G401 (cell line): ENCODE results near the gene MEGF11. TPM values are rescaled to one million over a fixed set of nuclear protein-coding genes. Genes with fewer than 3 reads are reported as not detected.

ENCODE experiments used
- DNase-seq: peaks from one replicate; pipeline ENCODE4 v3.0.0-alpha.2; 2015; ENCODE audit warnings: low spot score
- in situ Hi-C: cut with HindIII; loops from 2 replicates; pipeline ENCODE4 v1.10.0; 2016; ENCODE audit warnings: low sequenced_read_pairs, mixed read lengths
- total RNA-seq: library from RNA; depleted of rRNA; stranded (reverse); fragments of >200 nt; shearing (Covaris generic); gene quantifications from 2 replicates; pipeline ENCODE4 v1.2.3, GENCODE V29; 2014

The MEGF11 gene
- total RNA-seq, 1 experiment from 2014 or later: 1.9 TPM

DNA sequence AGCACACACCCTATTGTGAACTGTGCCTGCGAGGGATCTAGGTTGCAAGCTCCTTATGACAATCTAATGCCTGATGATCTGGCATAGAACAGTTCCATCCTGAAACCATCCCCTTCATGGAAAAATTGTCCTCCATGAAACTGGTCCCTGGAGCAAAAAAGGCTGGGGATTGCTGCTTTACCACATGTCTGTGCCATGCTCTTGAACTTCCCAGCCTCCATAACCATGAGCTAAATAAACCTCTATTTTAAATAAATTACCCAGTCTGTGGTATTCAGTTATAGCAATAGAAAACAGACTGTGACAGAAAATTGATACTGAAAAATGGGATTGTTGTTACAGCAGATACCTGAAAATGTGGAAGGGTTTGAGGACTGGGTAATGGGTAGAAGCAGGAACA is 221.5 kb downstream of the MEGF11 start:
- in situ Hi-C loops: no loop called here
- DNase-seq: no peak

DNA sequence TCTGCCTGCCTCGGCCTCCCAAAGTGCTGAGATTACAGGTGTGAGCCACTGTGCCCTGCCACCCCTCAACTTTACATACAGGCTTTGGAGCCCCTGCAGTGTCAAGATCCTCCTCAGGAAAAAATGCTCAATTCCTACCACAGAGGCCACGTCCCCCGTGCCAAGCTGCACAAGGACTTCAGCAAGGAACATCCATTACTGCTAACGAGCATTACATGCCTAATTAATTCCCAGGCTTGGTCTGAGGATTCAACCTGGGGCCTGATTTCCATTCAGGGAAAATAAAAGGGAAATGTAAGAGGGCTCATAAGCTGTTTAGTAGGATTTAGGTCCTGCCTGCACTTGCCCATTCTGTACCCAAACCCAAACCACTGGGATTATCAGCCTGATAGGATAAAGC is 222.9 kb downstream of the MEGF11 start:
- DNase-seq: no peak
- in situ Hi-C loops: no loop called here

GRCh38 chr15:66029650-66030049 is 223.9 kb downstream of the MEGF11 start:
- in situ Hi-C loops: no loop called here
- no peak for DNase-seq

DNA sequence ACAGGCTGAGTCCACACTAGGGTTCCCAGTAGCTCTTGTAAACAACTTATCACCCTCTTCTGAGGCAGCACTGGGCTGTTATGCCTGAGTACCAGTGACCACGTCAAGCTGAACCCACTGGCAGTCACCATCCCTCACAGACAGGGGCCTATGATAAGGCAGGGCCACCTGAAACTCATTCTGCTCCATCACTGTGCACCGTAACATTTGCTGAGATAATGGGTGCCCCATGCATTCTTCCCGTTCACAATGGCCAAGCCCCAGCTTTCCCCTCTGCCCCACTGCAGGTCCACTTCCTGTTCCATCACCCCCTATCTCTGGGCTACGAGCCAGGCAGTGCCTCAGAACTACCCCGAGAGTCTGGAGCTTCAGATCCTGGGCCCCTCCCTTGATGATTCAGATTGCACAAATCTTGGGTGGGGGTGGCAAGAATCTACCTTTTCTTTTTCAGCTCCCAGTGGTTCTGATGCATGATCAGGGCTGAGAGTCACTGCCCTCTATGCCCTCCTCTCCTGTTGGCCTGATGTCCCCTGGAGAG is 226.2 kb downstream of the MEGF11 start:
- DNase-seq: no peak
- in situ Hi-C loops: no loop called here

- no peak for DNase-seq
- in situ Hi-C loops: no loop called here
Measured at GRCh38 chr15:66025972-66026371, 227.6 kb downstream of the MEGF11 start.

GRCh38 chr15:66025015-66025452 is 228.5 kb downstream of the MEGF11 start:
- in situ Hi-C loops: no loop called here
- DNase-seq: peak; percentile 60

DNA sequence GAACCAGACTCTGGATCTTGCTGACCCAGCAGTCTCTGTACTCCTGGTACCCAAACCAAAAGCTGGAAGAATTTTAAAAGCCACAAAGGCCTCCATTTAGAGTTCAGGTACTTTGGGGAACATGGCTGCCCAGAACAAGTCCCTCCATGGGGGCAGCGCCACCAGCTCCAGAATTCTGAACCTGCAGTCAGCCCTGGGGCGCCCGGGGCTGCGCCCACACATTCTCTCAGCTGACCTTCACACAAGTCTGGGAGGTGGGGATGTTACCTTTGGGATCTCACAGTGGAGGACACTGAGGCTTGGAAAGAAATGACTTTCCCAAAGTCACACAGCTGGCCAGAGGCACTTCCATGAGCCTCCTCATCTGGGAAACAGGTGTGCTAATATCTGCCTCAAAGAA is 229.4 kb downstream of the MEGF11 start:
- no peak for DNase-seq
- in situ Hi-C loops: no loop called here

DNA sequence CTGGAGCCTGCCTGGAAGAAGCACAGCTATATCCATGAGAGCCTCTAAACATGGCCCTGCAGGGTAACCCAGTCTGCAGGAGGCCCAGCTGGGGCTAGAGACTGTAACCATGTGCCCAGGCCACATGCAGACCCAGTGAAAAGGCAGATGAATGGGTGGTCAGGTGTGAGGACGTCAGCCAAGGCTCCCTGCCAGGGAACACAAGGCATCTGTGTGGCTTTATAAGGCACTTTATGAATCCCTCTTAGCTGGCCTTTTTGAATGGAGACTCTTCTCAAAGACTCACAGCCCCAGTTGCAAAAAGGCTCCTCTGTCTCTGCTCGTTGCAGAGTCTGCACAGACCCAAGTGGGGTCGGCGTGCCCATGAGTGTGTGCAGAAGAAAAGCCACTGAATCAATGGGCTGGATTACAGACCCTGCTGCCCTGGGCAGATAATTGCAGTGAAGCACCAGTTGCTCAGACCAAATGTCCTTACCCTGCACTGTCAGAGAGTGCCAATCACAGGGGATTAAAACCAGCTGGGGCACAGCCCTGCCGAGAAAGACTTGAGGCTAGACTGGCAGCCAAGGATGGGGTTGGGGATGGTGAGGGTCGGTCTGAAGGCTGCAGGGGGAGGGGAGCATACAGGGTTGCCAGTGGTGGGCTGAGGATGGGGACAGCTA is 230.1 kb downstream of the MEGF11 start:
- peak; percentile 79 for DNase-seq
- in situ Hi-C loops: no loop called here

DNA sequence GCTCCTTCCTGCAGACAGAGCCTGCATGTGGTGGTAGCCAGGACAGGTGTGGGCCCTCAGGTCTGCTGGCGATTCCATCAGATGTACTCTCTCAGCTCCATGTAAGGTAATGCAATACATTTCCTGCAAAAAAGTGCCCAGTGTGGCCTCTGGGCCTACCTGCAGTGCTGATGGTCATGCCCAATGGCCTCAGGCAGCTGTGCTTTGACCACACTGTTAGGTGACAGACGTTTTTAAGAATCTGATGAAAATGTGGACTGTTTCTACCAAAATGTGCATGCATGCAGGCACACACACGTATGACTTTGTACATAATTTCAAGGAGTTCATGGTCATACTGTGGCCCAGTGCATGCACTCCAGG is 231.4 kb downstream of the MEGF11 start:
- no peak for DNase-seq
- in situ Hi-C loops: no loop called here

DNA sequence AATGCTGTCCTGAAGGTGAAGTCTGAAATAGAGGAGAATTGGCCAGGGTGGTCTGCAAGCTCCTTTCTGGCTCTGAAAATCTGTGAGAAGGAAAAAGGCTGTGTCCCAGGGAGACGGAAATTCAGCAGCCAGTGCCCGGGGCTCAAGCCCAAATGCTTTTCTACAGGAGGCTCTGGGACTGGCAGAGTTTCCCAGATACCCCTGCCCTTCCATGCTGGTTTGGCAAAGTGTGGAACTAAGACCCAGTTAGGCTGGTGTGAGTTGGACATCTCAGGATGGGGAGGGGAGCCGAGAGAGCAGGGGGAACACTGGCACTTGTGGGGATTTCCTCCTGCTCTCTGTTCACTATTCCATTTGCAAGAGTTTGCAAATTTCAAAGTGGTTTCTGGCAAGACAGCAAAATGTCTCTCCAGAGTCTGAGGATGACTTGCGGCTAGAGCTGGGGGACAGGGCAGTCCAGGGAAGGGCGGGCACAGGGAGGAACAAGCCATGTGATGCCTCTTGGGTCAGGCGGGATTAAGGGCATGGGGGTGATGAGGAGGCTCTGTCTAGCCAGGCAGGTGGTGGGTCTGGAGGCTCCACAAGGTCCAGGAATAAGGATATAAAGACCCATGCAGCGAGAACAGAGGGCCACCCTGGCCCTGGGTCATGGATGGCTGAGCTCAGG is 231.9 kb downstream of the MEGF11 start:
- in situ Hi-C loops: no loop called here
- DNase-seq: no peak

DNA sequence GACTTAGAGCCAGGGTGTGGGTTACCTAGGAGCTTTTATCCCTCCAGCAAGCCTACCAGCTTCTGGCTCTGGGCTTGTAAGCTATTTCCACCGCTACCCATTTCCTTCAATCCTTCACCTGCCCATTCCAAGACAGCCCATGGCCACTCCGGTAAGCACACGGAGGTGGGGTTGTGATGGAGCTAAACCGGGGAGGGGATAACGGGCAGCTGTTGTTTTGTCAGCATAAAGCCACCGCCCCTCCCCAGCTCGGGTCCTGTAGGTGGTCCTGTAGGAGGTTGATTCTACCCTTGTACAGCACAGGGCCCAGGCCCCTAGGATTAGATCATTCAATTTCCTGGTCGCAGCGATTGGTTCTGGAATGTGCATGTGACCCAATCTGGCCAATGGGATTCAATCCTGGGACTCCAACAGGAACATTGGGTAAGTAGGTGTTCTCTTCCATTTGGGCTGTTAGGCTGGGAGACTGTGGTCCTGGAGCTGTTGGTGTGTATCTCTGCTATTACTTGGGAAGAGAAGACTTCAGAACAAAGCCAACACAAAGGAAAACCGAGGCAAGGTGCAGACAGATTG is 233.6 kb downstream of the MEGF11 start:
- in situ Hi-C loops: no loop called here
- no peak for DNase-seq

- in situ Hi-C loops: no loop called here
Measured at GRCh38 chr15:66019368-66019767, 234.2 kb downstream of the MEGF11 start.

GRCh38 chr15:66018488-66018797 is 235.1 kb downstream of the MEGF11 start:
- in situ Hi-C loops: no loop called here
- no peak for DNase-seq

More at GRCh38 chr15:66019368-66019767, 234.2 kb downstream of the MEGF11 start:
- no peak for DNase-seq

DNA sequence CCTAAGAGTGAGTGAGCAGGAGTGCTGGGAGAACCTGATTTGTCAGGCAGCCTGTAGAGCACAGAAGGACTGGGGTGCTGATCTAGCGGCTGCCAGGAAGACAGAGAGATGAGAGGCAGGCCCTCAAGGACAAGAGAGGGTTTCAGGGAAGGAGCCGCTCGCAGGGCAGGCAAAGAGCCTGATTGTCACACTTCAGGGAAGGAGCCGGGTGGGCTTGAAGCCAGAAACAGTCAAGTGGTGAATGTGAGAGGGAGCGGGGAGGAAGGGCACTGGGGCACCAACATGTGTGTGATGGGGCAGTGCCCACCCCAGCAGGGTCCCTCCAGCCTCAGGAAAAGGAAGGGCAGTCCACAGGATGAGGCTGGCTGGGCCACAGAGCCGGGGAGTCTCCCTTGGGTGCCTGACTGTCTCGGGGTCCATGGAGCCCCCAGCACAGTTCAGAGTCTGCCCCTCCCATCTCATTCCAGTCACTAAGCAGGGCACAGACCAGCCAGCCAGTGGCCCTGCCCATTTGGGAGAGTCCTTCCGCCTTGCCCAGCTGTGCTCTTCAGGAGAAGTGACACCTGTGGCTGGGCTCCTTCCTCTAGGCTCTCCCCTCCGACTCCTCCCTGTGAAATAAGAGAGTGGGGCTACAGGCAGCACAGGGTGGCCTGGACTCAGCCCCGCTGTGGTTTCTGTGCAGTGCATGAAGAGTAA is 235.6 kb downstream of the MEGF11 start:
- DNase-seq: no peak
- in situ Hi-C loops: no loop called here

DNA sequence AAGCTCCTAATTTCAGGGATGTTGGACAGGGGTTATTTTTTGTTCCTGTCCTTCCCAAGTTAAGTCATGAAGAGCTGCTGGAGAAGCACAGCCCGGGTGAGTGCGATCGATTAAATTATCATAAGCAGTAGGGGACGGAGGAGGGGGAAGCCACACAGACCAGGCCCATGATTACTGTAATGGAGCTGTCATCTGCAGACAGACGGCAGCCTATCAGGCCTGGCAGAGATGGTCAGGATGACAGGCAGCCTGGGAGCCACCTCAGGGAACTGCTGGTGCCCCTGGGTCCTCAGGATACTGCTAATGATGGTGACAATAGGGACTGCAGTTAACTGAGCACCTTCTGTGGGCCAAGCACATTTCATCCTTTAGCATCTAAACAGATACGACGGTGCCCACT is 236.6 kb downstream of the MEGF11 start:
- in situ Hi-C loops: no loop called here

GRCh38 chr15:66016199-66016598 is 237.4 kb downstream of the MEGF11 start:
- in situ Hi-C loops: no loop called here
- no peak for DNase-seq

More for the DNA sequence above, 236.6 kb downstream of the MEGF11 start:
- no peak for DNase-seq

- in situ Hi-C loops: no loop called here
- DNase-seq: no peak
Measured at GRCh38 chr15:66014635-66015182, 238.8 kb downstream of the MEGF11 start.

- in situ Hi-C loops: no loop called here
- no peak for DNase-seq
Measured at GRCh38 chr15:66014022-66014421, 239.5 kb downstream of the MEGF11 start.

- no peak for DNase-seq
- in situ Hi-C loops: no loop called here
Measured at GRCh38 chr15:66008940-66009562, 244.5 kb downstream of the MEGF11 start.
